ENCODE measurements around the gene CHKA. TPM values are rescaled to one million over a fixed set of nuclear protein-coding genes. Genes with fewer than 3 reads are reported as not detected.

CHKA gene
- total and polyA plus RNA-seq, 2 of the 8 experiments (the other 6 are each of a cell fraction or from before 2014, with no cell fraction given): 61.2 to 86.6 TPM

DNA sequence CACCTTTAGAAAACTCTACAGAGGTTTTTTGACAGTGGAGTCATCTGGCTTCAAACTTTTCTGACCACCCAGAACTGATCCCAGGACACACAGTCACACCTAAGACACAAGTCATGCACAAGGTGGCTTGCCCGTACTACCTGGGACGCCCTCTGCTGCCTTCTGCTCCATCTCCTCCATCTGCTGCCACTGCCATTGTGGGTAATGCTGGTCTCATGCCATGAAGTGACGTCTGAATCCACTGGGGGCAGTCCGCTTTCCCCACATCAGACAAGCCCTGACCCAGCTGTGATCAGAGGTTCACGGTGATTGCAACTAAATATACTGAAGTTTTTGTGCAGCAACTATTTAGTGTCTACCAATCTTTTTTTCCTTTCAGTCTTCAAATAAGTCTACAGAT is 96.1 kb downstream of the CHKA start:
- Histone ChIP-seq H2BK20ac (ENCODE audit: low read length) (no peak overlapping the region), H4K20me1 (replicated peaks in 1 of 2; ENCODE audit: control insufficient read depth in 1 of 2, insufficient read depth in 2 of 2, low read length in 2 of 2) (no peaks in the 10 kb centered on the region), H3K23ac (ENCODE audit: insufficient read length) (no peak overlapping the region), H2AFZ (ENCODE audit: low read length) (no peak overlapping the region), H3K23me2 (ENCODE audit: low read depth, low read length) (no peaks in the 10 kb centered on the region), H3K4me2 (ENCODE audit: insufficient read depth in 1 of 2, low read depth in 2 of 2, low read length in 2 of 2) (no peak overlapping the region), H2BK5ac (ENCODE audit: low read depth, low read length) (no peak overlapping the region), H2BK15ac (ENCODE audit: low read length) (no peak overlapping the region), H3K4me3 (ENCODE audit: extremely low read depth in 1 of 4, insufficient read depth in 2 of 4, low read depth in 3 of 4, low read length in 4 of 4) (no peak overlapping the region), H4K8ac (ENCODE audit: extremely low read depth, insufficient read depth, low read length) (no peak overlapping the region), H3K56ac (replicated peaks; ENCODE audit: insufficient read length, low read depth, low read length) (no peak overlapping the region), H3K18ac (ENCODE audit: extremely low read depth, low read length) (no peak overlapping the region), H4K5ac (ENCODE audit: insufficient read length, low read depth, low read length) (no peak overlapping the region), H3K9ac (replicated peaks in 1 of 4; ENCODE audit: extremely low read depth in 1 of 4, low read depth in 3 of 4, low read length in 3 of 4) (no peak overlapping the region), H4K91ac (replicated peaks; ENCODE audit: insufficient read length, low read length) (no peak overlapping the region), H3K36me3 (ENCODE audit: control insufficient read depth in 2 of 4, insufficient read depth in 4 of 4, low read length in 3 of 4) (no peaks in the 10 kb centered on the region), H3K9me3 (ENCODE audit: insufficient read depth in 2 of 2, low read depth in 1 of 2, low read length in 1 of 2) (no peaks in the 10 kb centered on the region), H2AK5ac (ENCODE audit: low read depth, low read length) (no peak overlapping the region), H2BK120ac (replicated peaks; ENCODE audit: low read depth, low read length) (no peak overlapping the region), H3K79me2 (ENCODE audit: control insufficient read depth in 1 of 2, insufficient read depth in 2 of 2, low read length in 2 of 2) (no peaks in the 10 kb centered on the region), H3K14ac (ENCODE audit: insufficient read length) (no peak overlapping the region), H2BK12ac (ENCODE audit: low read depth, low read length) (no peak overlapping the region), H3K79me1 (ENCODE audit: low read depth, low read length) (peaks cover 7% of the 10 kb centered on the region; the same call in 1 of the 2 replicates), H3K4ac (replicated peaks; ENCODE audit: insufficient read length, low read depth, low read length) (no peak overlapping the region), H3K27ac (ENCODE audit: low read depth, low read length) (no peak overlapping the region), H3K4me1 (replicated peaks in 1 of 4; ENCODE audit: control insufficient read depth in 3 of 4, insufficient read depth in 4 of 4, low read length in 3 of 4) (peaks cover 0 to 15% (median 9%) of the 10 kb centered on the region in 4 experiments; a peak in 5 of 7 replicates), H3K27me3 (replicated peaks in 1 of 4; ENCODE audit: control insufficient read depth in 3 of 4, extremely low read depth in 1 of 4, insufficient read depth in 3 of 4, low read length in 3 of 4) (no peaks in the 10 kb centered on the region)
- WGBS, 2 experiments (ENCODE audit: extremely low coverage in 1 of 2, insufficient coverage in 1 of 2, insufficient read length in 1 of 2, insufficient replicate concordance in 2 of 2, low coverage in 1 of 2, low lambda C conversion rate in 2 of 2, missing lambda C conversion rate in 1 of 2): 85% methylated on average over 5 of the region's 5 CpGs; no CpG with 5 or more reads in 1 of the 2 experiments
- ChIA-PET POLR2A (ENCODE audit: partially characterized antibody) (interaction anchor here (0.8 to 1.5 kb wide), 2 partner anchors 10 kb away, joined by 3 to 4 read pairs; no protein-coding TSS in a partner anchor), CTCF (ENCODE audit: partially characterized antibody) (interaction anchor here (0.9 to 1.9 kb wide), 5 partner anchors 13 to 138 kb away, joined by 3 to 5 read pairs (median 4); no protein-coding TSS in a partner anchor)
- DNase-seq (ENCODE audit: low read depth in 1 of 2, low spot score in 2 of 2): no peak
- no peak for FAIRE-seq
- TF ChIP-seq BACH1 (IDR thresholded peaks at IDR 0.05; ENCODE audit: low read length) (no peak), CHD1 (IDR thresholded peaks at IDR 0.05; ENCODE audit: low read depth, low read length) (no peak), SUZ12 (IDR thresholded peaks at IDR 0.05; ENCODE audit: low read length) (no peak), CBX5 (IDR thresholded peaks at IDR 0.05; ENCODE audit: low read depth, low read length) (no peak), RAD21 (IDR thresholded peaks at IDR 0.05 in 1 of 2, conservative IDR thresholded peaks at IDR 0.05 in 1 of 2; ENCODE audit: low read depth in 2 of 2, low read length in 2 of 2) (0 out of 4 replicates have a peak, but pooled peaks of 1 of the 2 experiments have one; percentile 9), TAF1 (IDR thresholded peaks at IDR 0.05; ENCODE audit: low read depth, low read length) (no peak), TBP (IDR thresholded peaks at IDR 0.05; ENCODE audit: low read depth, low read length) (no peak), RBBP5 (IDR thresholded peaks at IDR 0.05; ENCODE audit: borderline replicate concordance, low read depth, low read length) (no peak)
- TF ChIP-seq, protein P1, sequence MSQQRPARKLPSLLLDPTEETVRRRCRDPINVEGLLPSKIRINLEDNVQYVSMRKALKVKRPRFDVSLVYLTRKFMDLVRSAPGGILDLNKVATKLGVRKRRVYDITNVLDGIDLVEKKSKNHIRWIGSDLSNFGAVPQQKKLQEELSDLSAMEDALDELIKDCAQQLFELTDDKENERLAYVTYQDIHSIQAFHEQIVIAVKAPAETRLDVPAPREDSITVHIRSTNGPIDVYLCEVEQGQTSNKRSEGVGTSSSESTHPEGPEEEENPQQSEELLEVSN (IDR thresholded peaks at IDR 0.05): no peak
- TF ChIP-seq, protein P2, sequence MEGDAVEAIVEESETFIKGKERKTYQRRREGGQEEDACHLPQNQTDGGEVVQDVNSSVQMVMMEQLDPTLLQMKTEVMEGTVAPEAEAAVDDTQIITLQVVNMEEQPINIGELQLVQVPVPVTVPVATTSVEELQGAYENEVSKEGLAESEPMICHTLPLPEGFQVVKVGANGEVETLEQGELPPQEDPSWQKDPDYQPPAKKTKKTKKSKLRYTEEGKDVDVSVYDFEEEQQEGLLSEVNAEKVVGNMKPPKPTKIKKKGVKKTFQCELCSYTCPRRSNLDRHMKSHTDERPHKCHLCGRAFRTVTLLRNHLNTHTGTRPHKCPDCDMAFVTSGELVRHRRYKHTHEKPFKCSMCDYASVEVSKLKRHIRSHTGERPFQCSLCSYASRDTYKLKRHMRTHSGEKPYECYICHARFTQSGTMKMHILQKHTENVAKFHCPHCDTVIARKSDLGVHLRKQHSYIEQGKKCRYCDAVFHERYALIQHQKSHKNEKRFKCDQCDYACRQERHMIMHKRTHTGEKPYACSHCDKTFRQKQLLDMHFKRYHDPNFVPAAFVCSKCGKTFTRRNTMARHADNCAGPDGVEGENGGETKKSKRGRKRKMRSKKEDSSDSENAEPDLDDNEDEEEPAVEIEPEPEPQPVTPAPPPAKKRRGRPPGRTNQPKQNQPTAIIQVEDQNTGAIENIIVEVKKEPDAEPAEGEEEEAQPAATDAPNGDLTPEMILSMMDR (IDR thresholded peaks at IDR 0.05; ENCODE audit: control extremely low read depth in 1 of 3, insufficient read depth in 1 of 3, low read depth in 1 of 3, low read length in 3 of 3): peak in 2 of 3 experiments; percentile 41 to 44; a peak in 3 of 4 replicates

Data from H1 (cell line).